AG08395 (cell line): ENCODE results near the gene PEX12.
A peak's percentile ranks its signal among the peaks of the same experiment; 100 is the strongest.
"Not testable (repeated sequence)": the region's sequence is repeated elsewhere in the genome, so short reads cannot be mapped to it uniquely, and the experiment has no call there.

ENCODE experiments used
- DNase-seq: peaks from one replicate; pipeline ENCODE4 v3.0.0; 2012; ENCODE audit warnings: mixed read lengths, low spot score

The PEX12 gene

GRCh38 chr17:35578197-35578928 is at the start of gene PEX12:
Gene PEX12 (minus strand): TSS chr17:35578571. CDS start chr17:35578021, 550 bp downstream.
- peak; percentile 86 for DNase-seq

GRCh38 chr17:35627417-35627816 is 49.0 kb upstream of the PEX12 start:
- DNase-seq: no peak

GRCh38 chr17:35621768-35622167 is 43.4 kb upstream of the PEX12 start:
- no peak for DNase-seq

- no peak for DNase-seq
Measured at GRCh38 chr17:35618628-35619027, 40.3 kb upstream of the PEX12 start.

- DNase-seq: no peak
Measured at GRCh38 chr17:35617505-35617904, 39.1 kb upstream of the PEX12 start.

GRCh38 chr17:35616536-35616935 is 38.2 kb upstream of the PEX12 start:
- no peak for DNase-seq

GRCh38 chr17:35614810-35615209 is 36.4 kb upstream of the PEX12 start:
- DNase-seq: no peak

GRCh38 chr17:35612924-35613521 is 34.7 kb upstream of the PEX12 start:
- peak; percentile 40 for DNase-seq

- DNase-seq: not testable (repeated sequence)
Measured at GRCh38 chr17:35610746-35611145, 32.4 kb upstream of the PEX12 start.

- no peak for DNase-seq
Measured at GRCh38 chr17:35609831-35610230, 31.5 kb upstream of the PEX12 start.

GRCh38 chr17:35607239-35607847 is 29.0 kb upstream of the PEX12 start:
- DNase-seq: no peak

GRCh38 chr17:35605678-35606077 is 27.3 kb upstream of the PEX12 start:
- peak; percentile 82 for DNase-seq

- DNase-seq: no peak
Measured at GRCh38 chr17:35603674-35604073, 25.3 kb upstream of the PEX12 start.

- DNase-seq: no peak
Measured at GRCh38 chr17:35597604-35598003, 19.2 kb upstream of the PEX12 start.

GRCh38 chr17:35596530-35597233 is 18.3 kb upstream of the PEX12 start:
- no peak for DNase-seq

- DNase-seq: no peak
Measured at GRCh38 chr17:35596072-35596471, 17.7 kb upstream of the PEX12 start.

GRCh38 chr17:35588196-35588920 is 10.0 kb upstream of the PEX12 start:
- DNase-seq: no peak

- peak; percentile 94 for DNase-seq
Measured at GRCh38 chr17:35587074-35587961, 8.9 kb upstream of the PEX12 start, which contains the start of gene AP2B1. Gene AP2B1 (plus strand): TSS chr17:35587322. CDS start chr17:35594031, 6,709 bp downstream.

GRCh38 chr17:35586569-35587073 is 8.2 kb upstream of the PEX12 start:
- no peak for DNase-seq

- DNase-seq: no peak
Measured at GRCh38 chr17:35584061-35584460, 5.7 kb upstream of the PEX12 start.
